GM12872 (cell line): ENCODE data around the gene CTIF.

Experiments used
- CTCF ChIP-seq: IDR thresholded peaks from 3 replicates; pipeline ENCODE4 v1.5.1; 2011; ENCODE audit warnings: low read depth, mild to moderate bottlenecking, low read length, moderate library complexity; ENCODE audit not compliant: insufficient read depth

CTIF gene

GRCh38 chr18:48690494-48690893, 151.7 kb downstream of the CTIF start:
- TF ChIP-seq CTCF: no peak

- TF ChIP-seq CTCF: no peak
These were observed 154.2 kb downstream of the CTIF start for GRCh38 chr18:48693006-48693405.

GRCh38 chr18:48693625-48694262, 154.9 kb downstream of the CTIF start:
- no peak for TF ChIP-seq CTCF

GRCh38 chr18:48694295-48694694, 155.5 kb downstream of the CTIF start:
- no peak for TF ChIP-seq CTCF

- no peak for TF ChIP-seq CTCF
These were observed 156.8 kb downstream of the CTIF start for GRCh38 chr18:48695671-48696070.

- TF ChIP-seq CTCF: no peak
These were observed 157.4 kb downstream of the CTIF start for GRCh38 chr18:48696218-48696617.

- no peak for TF ChIP-seq CTCF
These were observed 158.6 kb downstream of the CTIF start for GRCh38 chr18:48697441-48697840.
